Measurements from ENCODE around the gene IRAK3. TPM values are rescaled to one million over a fixed set of nuclear protein-coding genes. Genes with fewer than 3 reads are reported as not detected.

Gene IRAK3
- total RNA-seq, result 11.0 TPM

- H3K27me3 ChIP-seq (ENCODE audit: control insufficient read depth in 3 of 3, insufficient read depth in 3 of 3, low read length in 3 of 3), result peaks cover 9 to 13% (median 9%) of the 10 kb centered on the region in 3 donors
Measured at GRCh38 chr12:66188584-66189485, at the start of gene IRAK3. TSS of gene IRAK3 (plus strand) at chr12:66189214. CDS start at chr12:66189300, 86 bp downstream.

GRCh38 chr12:66139328-66139727, 49.7 kb upstream of the IRAK3 start:
- peaks cover 10 to 31% (median 10%) of the 10 kb centered on the region in 3 donors for H3K36me3 ChIP-seq (ENCODE audit: control insufficient read depth in 3 of 3, insufficient read depth in 3 of 3, low read length in 3 of 3)
- H3K4me1 ChIP-seq (ENCODE audit: control insufficient read depth in 3 of 3, insufficient read depth in 3 of 3, low read length in 3 of 3), result no peaks in the 10 kb centered on the region
- H3K27ac ChIP-seq (ENCODE audit: low read depth, low read length), result no peak overlapping the region

More at GRCh38 chr12:66188584-66189485, at the start of gene IRAK3:
- peak within 1 kb of the TSS; percentile 45 to 65 (median 63) for H3K9ac ChIP-seq (ENCODE audit: low read depth in 1 of 3, low read length in 3 of 3)
- no peaks in the 10 kb centered on the region for H3K9me3 ChIP-seq (ENCODE audit: control insufficient read depth in 3 of 3, low read length in 3 of 3)
- peak within 1 kb of the TSS; percentile 76 for H3K27ac ChIP-seq (ENCODE audit: low read depth, low read length)
- H3K4me1 ChIP-seq (ENCODE audit: control insufficient read depth in 3 of 3, insufficient read depth in 3 of 3, low read length in 3 of 3), result peaks cover 0 to 12% (median 8%) of the 10 kb centered on the region in 3 donors
- peak within 1 kb of the TSS; percentile 63 to 74 (median 67) for H3K4me3 ChIP-seq (ENCODE audit: low read length in 3 of 3)
- H3K36me3 ChIP-seq (ENCODE audit: control insufficient read depth in 3 of 3, insufficient read depth in 3 of 3, low read length in 3 of 3), result no peaks in the 10 kb centered on the region

GRCh38 chr12:66140731-66141130, 48.3 kb upstream of the IRAK3 start:
- Histone ChIP-seq H3K9ac (ENCODE audit: low read depth in 1 of 3, low read length in 3 of 3) (no peak overlapping the region), H3K27ac (ENCODE audit: low read depth, low read length) (no peak overlapping the region)

More at GRCh38 chr12:66139328-66139727, 49.7 kb upstream of the IRAK3 start:
- H3K27me3 ChIP-seq (ENCODE audit: control insufficient read depth in 3 of 3, insufficient read depth in 3 of 3, low read length in 3 of 3), result no peaks in the 10 kb centered on the region
- H3K9me3 ChIP-seq (ENCODE audit: control insufficient read depth in 3 of 3, low read length in 3 of 3), result peaks cover 0 to 2% (median 0%) of the 10 kb centered on the region in 3 donors
- H3K9ac ChIP-seq (ENCODE audit: low read depth in 1 of 3, low read length in 3 of 3), result no peak overlapping the region
- H3K4me3 ChIP-seq (ENCODE audit: low read length in 3 of 3), result no peak overlapping the region

GRCh38 chr12:66141299-66141698, 47.7 kb upstream of the IRAK3 start:
- no peak overlapping the region for H3K4me3 ChIP-seq (ENCODE audit: low read length in 3 of 3)
- peaks cover 10 to 34% (median 14%) of the 10 kb centered on the region in 3 donors for H3K36me3 ChIP-seq (ENCODE audit: control insufficient read depth in 3 of 3, insufficient read depth in 3 of 3, low read length in 3 of 3)
- no peaks in the 10 kb centered on the region for H3K4me1 ChIP-seq (ENCODE audit: control insufficient read depth in 3 of 3, insufficient read depth in 3 of 3, low read length in 3 of 3)
- no peaks in the 10 kb centered on the region for H3K27me3 ChIP-seq (ENCODE audit: control insufficient read depth in 3 of 3, insufficient read depth in 3 of 3, low read length in 3 of 3)
- H3K9me3 ChIP-seq (ENCODE audit: control insufficient read depth in 3 of 3, low read length in 3 of 3), result peaks cover 0 to 2% (median 0%) of the 10 kb centered on the region in 3 donors
- no peak overlapping the region for H3K27ac ChIP-seq (ENCODE audit: low read depth, low read length)
- no peak overlapping the region for H3K9ac ChIP-seq (ENCODE audit: low read depth in 1 of 3, low read length in 3 of 3)

More at GRCh38 chr12:66140731-66141130, 48.3 kb upstream of the IRAK3 start:
- peaks cover 10 to 36% (median 10%) of the 10 kb centered on the region in 3 donors for H3K36me3 ChIP-seq (ENCODE audit: control insufficient read depth in 3 of 3, insufficient read depth in 3 of 3, low read length in 3 of 3)
- H3K27me3 ChIP-seq (ENCODE audit: control insufficient read depth in 3 of 3, insufficient read depth in 3 of 3, low read length in 3 of 3), result no peaks in the 10 kb centered on the region
- no peak overlapping the region for H3K4me3 ChIP-seq (ENCODE audit: low read length in 3 of 3)
- H3K4me1 ChIP-seq (ENCODE audit: control insufficient read depth in 3 of 3, insufficient read depth in 3 of 3, low read length in 3 of 3), result no peaks in the 10 kb centered on the region
- peaks cover 0 to 2% (median 0%) of the 10 kb centered on the region in 3 donors for H3K9me3 ChIP-seq (ENCODE audit: control insufficient read depth in 3 of 3, low read length in 3 of 3)

- peaks cover 10 to 29% (median 16%) of the 10 kb centered on the region in 3 donors for H3K36me3 ChIP-seq (ENCODE audit: control insufficient read depth in 3 of 3, insufficient read depth in 3 of 3, low read length in 3 of 3)
Measured at GRCh38 chr12:66142826-66143225, 46.2 kb upstream of the IRAK3 start.

GRCh38 chr12:66143868-66144267, 45.1 kb upstream of the IRAK3 start:
- Histone ChIP-seq H3K4me1 (ENCODE audit: control insufficient read depth in 3 of 3, insufficient read depth in 3 of 3, low read length in 3 of 3) (no peaks in the 10 kb centered on the region), H3K9ac (ENCODE audit: low read depth in 1 of 3, low read length in 3 of 3) (no peak overlapping the region), H3K36me3 (ENCODE audit: control insufficient read depth in 3 of 3, insufficient read depth in 3 of 3, low read length in 3 of 3) (peaks cover 10 to 29% (median 16%) of the 10 kb centered on the region in 3 donors), H3K4me3 (ENCODE audit: low read length in 3 of 3) (no peak overlapping the region), H3K27me3 (ENCODE audit: control insufficient read depth in 3 of 3, insufficient read depth in 3 of 3, low read length in 3 of 3) (no peaks in the 10 kb centered on the region), H3K9me3 (ENCODE audit: control insufficient read depth in 3 of 3, low read length in 3 of 3) (peaks cover 0 to 2% (median 0%) of the 10 kb centered on the region in 3 donors), H3K27ac (ENCODE audit: low read depth, low read length) (no peak overlapping the region)

More at GRCh38 chr12:66142826-66143225, 46.2 kb upstream of the IRAK3 start:
- Histone ChIP-seq H3K4me1 (ENCODE audit: control insufficient read depth in 3 of 3, insufficient read depth in 3 of 3, low read length in 3 of 3) (no peaks in the 10 kb centered on the region), H3K4me3 (ENCODE audit: low read length in 3 of 3) (no peak overlapping the region), H3K27ac (ENCODE audit: low read depth, low read length) (no peak overlapping the region), H3K27me3 (ENCODE audit: control insufficient read depth in 3 of 3, insufficient read depth in 3 of 3, low read length in 3 of 3) (no peaks in the 10 kb centered on the region), H3K9ac (ENCODE audit: low read depth in 1 of 3, low read length in 3 of 3) (no peak overlapping the region), H3K9me3 (ENCODE audit: control insufficient read depth in 3 of 3, low read length in 3 of 3) (peaks cover 0 to 2% (median 0%) of the 10 kb centered on the region in 3 donors)

GRCh38 chr12:66144791-66145754, 43.9 kb upstream of the IRAK3 start:
- H3K36me3 ChIP-seq (ENCODE audit: control insufficient read depth in 3 of 3, insufficient read depth in 3 of 3, low read length in 3 of 3), result peaks cover 10 to 27% (median 10%) of the 10 kb centered on the region in 3 donors
- no peak overlapping the region for H3K9ac ChIP-seq (ENCODE audit: low read depth in 1 of 3, low read length in 3 of 3)
- no peak overlapping the region for H3K4me3 ChIP-seq (ENCODE audit: low read length in 3 of 3)
- H3K27me3 ChIP-seq (ENCODE audit: control insufficient read depth in 3 of 3, insufficient read depth in 3 of 3, low read length in 3 of 3), result no peaks in the 10 kb centered on the region
- H3K27ac ChIP-seq (ENCODE audit: low read depth, low read length), result no peak overlapping the region
- no peaks in the 10 kb centered on the region for H3K4me1 ChIP-seq (ENCODE audit: control insufficient read depth in 3 of 3, insufficient read depth in 3 of 3, low read length in 3 of 3)
- peaks cover 0 to 2% (median 0%) of the 10 kb centered on the region in 3 donors for H3K9me3 ChIP-seq (ENCODE audit: control insufficient read depth in 3 of 3, low read length in 3 of 3)

- H3K27ac ChIP-seq (ENCODE audit: low read depth, low read length), result no peak overlapping the region
- H3K9me3 ChIP-seq (ENCODE audit: control insufficient read depth in 3 of 3, low read length in 3 of 3), result no peaks in the 10 kb centered on the region
- no peak overlapping the region for H3K4me3 ChIP-seq (ENCODE audit: low read length in 3 of 3)
- H3K4me1 ChIP-seq (ENCODE audit: control insufficient read depth in 3 of 3, insufficient read depth in 3 of 3, low read length in 3 of 3), result no peaks in the 10 kb centered on the region
- peaks cover 0 to 21% (median 7%) of the 10 kb centered on the region in 3 donors for H3K36me3 ChIP-seq (ENCODE audit: control insufficient read depth in 3 of 3, insufficient read depth in 3 of 3, low read length in 3 of 3)
- no peaks in the 10 kb centered on the region for H3K27me3 ChIP-seq (ENCODE audit: control insufficient read depth in 3 of 3, insufficient read depth in 3 of 3, low read length in 3 of 3)
- H3K9ac ChIP-seq (ENCODE audit: low read depth in 1 of 3, low read length in 3 of 3), result no peak overlapping the region
Measured at GRCh38 chr12:66149702-66150398, 39.2 kb upstream of the IRAK3 start.

- H3K27me3 ChIP-seq (ENCODE audit: control insufficient read depth in 3 of 3, insufficient read depth in 3 of 3, low read length in 3 of 3), result no peaks in the 10 kb centered on the region
- H3K9me3 ChIP-seq (ENCODE audit: control insufficient read depth in 3 of 3, low read length in 3 of 3), result no peaks in the 10 kb centered on the region
- H3K4me1 ChIP-seq (ENCODE audit: control insufficient read depth in 3 of 3, insufficient read depth in 3 of 3, low read length in 3 of 3), result no peaks in the 10 kb centered on the region
- no peak overlapping the region for H3K27ac ChIP-seq (ENCODE audit: low read depth, low read length)
- H3K4me3 ChIP-seq (ENCODE audit: low read length in 3 of 3), result no peak overlapping the region
- H3K36me3 ChIP-seq (ENCODE audit: control insufficient read depth in 3 of 3, insufficient read depth in 3 of 3, low read length in 3 of 3), result peaks cover 0 to 15% (median 0%) of the 10 kb centered on the region in 3 donors
- no peak overlapping the region for H3K9ac ChIP-seq (ENCODE audit: low read depth in 1 of 3, low read length in 3 of 3)
Measured at GRCh38 chr12:66152732-66153131, 36.3 kb upstream of the IRAK3 start.
